Activated T-cell treated with anti-CD3 and anti-CD28 coated beads for 48 hours (primary cell): ENCODE measurements around the gene SNX1.

ENCODE experiments used
- DNase-seq: peaks from one replicate; pipeline ENCODE4 v3.0.0-alpha.2; 2020; ENCODE audit warnings: low read depth

Gene SNX1

GRCh38 chr15:64163659-64164362, 68.0 kb downstream of the SNX1 start:
- no peak for DNase-seq

- DNase-seq = no peak
Measured at GRCh38 chr15:64164436-64164835, 68.7 kb downstream of the SNX1 start.

GRCh38 chr15:64166102-64166890, 70.5 kb downstream of the SNX1 start:
- DNase-seq = no peak

- no peak for DNase-seq
Measured at GRCh38 chr15:64180235-64180824, 84.5 kb downstream of the SNX1 start.

- no peak for DNase-seq
Measured at GRCh38 chr15:64182859-64183370, 87.1 kb downstream of the SNX1 start.

- no peak for DNase-seq
Measured at GRCh38 chr15:64185146-64185911, 89.5 kb downstream of the SNX1 start.

- no peak for DNase-seq
Measured at GRCh38 chr15:64187396-64188191, 91.8 kb downstream of the SNX1 start.
